ENCODE data around the gene TEX51.

DNA sequence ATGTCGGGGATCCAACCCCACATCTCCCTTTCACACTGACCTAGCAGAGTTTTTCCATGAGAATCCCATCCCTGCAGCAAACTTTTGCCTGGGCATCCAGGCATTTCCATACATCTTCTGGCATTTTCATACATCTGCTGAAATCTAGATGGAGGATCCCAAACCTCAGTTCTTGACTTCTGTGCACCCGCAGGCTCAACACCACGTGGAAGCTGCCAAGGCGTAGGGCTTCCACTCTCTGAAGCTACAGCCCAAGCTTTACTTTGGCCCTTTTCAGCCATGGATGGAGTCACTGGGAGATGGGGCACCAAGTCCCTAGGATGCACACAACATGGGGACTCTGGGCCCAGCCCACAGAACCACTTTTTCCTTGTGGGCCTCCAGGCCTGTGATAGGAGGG is 32.2 kb upstream of the TEX51 start:
- TF ChIP-seq CTCF (IDR thresholded peaks at IDR 0.05) (no peak), POLR2A (IDR thresholded peaks at IDR 0.05) (no peak)
